ENCODE measurements around the gene GPR149.

DNA sequence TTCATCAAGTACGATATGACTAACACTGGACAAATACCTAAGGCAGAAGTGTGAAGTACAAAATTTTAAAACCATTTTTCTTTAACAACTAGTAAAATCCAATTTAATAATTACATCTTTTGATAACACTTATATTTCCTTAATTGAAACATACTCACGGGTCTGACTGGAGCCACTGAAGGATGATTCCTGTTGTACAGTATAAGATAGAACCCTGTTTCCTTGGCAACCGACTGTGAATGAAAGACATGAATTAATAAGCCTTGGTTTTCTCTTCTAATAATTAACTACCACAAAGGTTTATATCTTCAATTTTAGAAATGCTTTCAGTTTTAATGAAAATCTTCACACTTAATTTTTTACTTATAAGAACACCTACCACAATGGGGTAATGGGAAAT is 125.1 kb downstream of the GPR149 start:
- TF ChIP-seq, protein P1, sequence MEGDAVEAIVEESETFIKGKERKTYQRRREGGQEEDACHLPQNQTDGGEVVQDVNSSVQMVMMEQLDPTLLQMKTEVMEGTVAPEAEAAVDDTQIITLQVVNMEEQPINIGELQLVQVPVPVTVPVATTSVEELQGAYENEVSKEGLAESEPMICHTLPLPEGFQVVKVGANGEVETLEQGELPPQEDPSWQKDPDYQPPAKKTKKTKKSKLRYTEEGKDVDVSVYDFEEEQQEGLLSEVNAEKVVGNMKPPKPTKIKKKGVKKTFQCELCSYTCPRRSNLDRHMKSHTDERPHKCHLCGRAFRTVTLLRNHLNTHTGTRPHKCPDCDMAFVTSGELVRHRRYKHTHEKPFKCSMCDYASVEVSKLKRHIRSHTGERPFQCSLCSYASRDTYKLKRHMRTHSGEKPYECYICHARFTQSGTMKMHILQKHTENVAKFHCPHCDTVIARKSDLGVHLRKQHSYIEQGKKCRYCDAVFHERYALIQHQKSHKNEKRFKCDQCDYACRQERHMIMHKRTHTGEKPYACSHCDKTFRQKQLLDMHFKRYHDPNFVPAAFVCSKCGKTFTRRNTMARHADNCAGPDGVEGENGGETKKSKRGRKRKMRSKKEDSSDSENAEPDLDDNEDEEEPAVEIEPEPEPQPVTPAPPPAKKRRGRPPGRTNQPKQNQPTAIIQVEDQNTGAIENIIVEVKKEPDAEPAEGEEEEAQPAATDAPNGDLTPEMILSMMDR (IDR thresholded peaks at IDR 0.05 in 4 of 5, conservative IDR thresholded peaks at IDR 0.05 in 1 of 5): no peak
- no peak for TF ChIP-seq POLR2A (IDR thresholded peaks at IDR 0.05)
